Endothelial cell of umbilical vein (primary cell): ENCODE results near the gene RPP25L.

Experiments
- CTCF ChIP-seq, 2 donors: IDR thresholded peaks; 1 replicate in 1 of 2; 2 replicates in 1 of 2; pipeline ENCODE4 v1.5.1; 2011; ENCODE audit warnings: low read length in 2 of 2, mild to moderate bottlenecking in 2 of 2, moderate library complexity in 2 of 2, control low read depth in 1 of 2, inconsistent platforms in 1 of 2, low read depth in 1 of 2; ENCODE audit not compliant: insufficient read depth in 1 of 2; ENCODE audit errors: extremely low read depth in 1 of 2
- EZH2 ChIP-seq: IDR thresholded peaks from 2 replicates; pipeline ENCODE4 v1.6.1; 2012; ENCODE audit warnings: borderline replicate concordance, low read depth, mild to moderate bottlenecking, moderate library complexity, low read length, inconsistent platforms; ENCODE audit not compliant: severe bottlenecking
- FOS ChIP-seq: IDR thresholded peaks from 2 replicates; pipeline ENCODE4 v1.6.1; 2011; ENCODE audit warnings: mild to moderate bottlenecking, low read length, moderate library complexity, borderline replicate concordance; ENCODE audit not compliant: insufficient read depth
- POLR2A ChIP-seq: IDR thresholded peaks from 2 replicates; pipeline ENCODE4 v1.6.1; 2012; ENCODE audit warnings: low read depth, mild to moderate bottlenecking, control low read depth, low read length
- POLR2AphosphoS5 ChIP-seq: IDR thresholded peaks from 2 replicates; pipeline ENCODE4 v1.6.1; 2012; ENCODE audit warnings: low read depth, mild to moderate bottlenecking, control low read depth, low read length, moderate library complexity; ENCODE audit not compliant: insufficient read depth

GRCh38 chr9:34652602-34653000 is 40.7 kb upstream of the RPP25L start:
- TF ChIP-seq FOS (no peak), POLR2A (no peak), CTCF (IDR thresholded peaks at IDR 0.05; ENCODE audit: extremely low read depth in 1 of 2, insufficient read depth in 1 of 2, low read depth in 1 of 2, low read length in 2 of 2) (no peak), POLR2AphosphoS5 (no peak), EZH2 (no peak)
